ENCODE results near the gene ARID5A.

ARID5A gene

DNA sequence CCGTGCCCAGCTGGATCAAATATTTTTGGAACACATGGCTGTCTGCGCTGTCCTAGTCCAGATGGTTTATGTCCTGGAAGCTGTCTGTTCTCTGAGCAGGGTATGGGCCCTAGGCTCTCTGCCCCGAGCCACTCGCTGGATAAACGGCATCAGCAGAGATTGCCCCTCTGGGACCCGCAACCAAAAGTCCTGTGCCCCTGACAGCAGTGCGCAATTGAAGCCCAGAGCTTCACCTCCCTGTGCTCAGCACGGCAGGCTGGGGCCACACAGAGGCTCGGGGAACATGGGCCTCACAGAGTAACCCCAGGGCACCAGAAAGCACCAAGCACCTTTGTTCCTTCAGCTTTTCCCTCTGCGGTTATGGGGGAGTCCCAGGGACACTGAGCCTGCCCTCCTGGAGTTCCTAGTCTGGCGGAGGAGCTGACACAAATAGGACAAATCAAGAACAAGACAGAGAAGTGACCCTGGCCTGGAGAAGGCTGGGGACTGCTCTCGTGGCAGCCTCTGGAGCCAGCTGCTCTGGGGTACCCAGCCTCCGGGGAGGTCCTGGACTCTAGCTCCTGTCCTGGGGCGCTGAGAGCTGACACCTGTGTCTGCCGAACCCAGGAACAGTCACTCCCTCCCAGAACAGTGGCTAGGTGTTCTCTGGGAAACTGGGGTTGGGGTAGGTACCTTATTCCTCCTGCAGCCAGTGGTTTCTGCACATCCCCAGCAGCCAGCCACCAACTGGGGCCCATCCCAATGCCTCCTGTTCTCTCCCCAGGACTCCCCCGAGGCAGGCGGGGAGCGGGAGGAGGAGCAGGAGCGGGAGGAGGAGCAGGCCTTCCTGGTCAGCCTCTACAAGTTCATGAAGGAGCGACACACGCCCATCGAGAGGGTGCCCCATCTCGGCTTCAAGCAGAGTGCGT, 12.3 kb downstream of the ARID5A start:
- TF ChIP-seq CTCF (IDR thresholded peaks at IDR 0.05; ENCODE audit: borderline replicate concordance, insufficient read depth, low read depth, low read length): no peak

DNA sequence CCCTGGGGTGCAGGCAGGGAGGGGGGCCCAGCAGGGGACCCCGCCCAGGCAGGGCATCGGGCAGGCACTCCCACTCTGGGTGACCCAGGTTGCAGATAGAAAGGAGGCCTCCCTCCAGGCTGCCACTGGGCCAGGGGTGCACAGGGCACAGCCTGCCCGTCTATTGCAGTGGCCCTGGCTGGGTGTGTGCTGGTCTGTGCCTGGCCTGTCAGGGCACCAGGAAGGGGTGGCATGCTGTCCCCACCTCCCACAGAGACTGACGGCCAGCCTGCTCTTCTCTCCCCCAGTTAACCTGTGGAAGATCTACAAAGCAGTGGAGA, 12.9 kb downstream of the ARID5A start:
- TF ChIP-seq CTCF (IDR thresholded peaks at IDR 0.05; ENCODE audit: borderline replicate concordance, insufficient read depth, low read depth, low read length): no peak
- H3K4me3 ChIP-seq (ENCODE audit: low read depth, low read length): no peak overlapping the region

More for the DNA sequence above, 12.3 kb downstream of the ARID5A start:
- H3K4me3 ChIP-seq (ENCODE audit: low read depth, low read length): no peak overlapping the region

DNA sequence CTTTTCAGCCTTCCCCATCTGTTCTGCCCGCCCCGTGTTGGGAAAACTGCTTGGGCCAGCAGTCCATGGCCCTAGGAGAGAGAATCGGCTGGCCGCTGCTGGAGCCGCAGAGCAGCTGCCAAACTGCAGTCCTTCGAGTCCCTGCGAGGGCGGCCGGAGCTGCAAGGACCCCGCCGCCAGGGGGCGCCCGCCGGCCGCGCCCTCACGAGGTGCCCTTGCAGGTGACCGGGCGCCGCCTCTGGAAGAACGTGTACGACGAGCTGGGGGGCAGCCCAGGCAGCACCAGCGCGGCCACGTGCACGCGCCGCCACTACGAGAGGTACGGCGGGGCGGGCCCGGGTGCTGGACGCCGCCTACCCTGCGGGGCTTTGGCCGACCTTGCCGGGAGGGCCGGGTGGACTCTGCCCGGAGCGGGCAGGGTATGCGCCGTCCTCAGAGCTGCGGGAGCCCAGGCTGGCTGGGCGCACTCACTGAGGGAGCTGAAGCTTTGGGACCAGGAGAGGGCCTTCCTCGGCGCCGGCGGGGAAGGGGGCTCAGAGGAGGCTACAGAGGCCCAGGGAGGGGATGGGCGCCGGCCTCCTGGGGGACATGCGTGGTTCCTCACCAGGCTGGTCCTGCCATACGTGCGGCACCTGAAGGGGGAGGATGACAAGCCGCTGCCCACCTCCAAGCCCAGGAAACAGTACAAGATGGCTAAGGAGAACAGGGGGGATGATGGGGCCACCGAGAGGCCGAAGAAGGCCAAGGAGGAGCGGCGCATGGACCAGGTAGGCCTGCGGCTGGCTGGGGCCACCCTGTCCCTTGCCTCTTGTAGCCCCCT, 13.6 kb downstream of the ARID5A start:
- TF ChIP-seq CTCF (IDR thresholded peaks at IDR 0.05; ENCODE audit: borderline replicate concordance, insufficient read depth, low read depth, low read length): no peak
- no peak overlapping the region for H3K4me3 ChIP-seq (ENCODE audit: low read depth, low read length)

GRCh38 chr2:96550787-96551604, 14.4 kb downstream of the ARID5A start:
- no peak overlapping the region for H3K4me3 ChIP-seq (ENCODE audit: low read depth, low read length)
- TF ChIP-seq CTCF (IDR thresholded peaks at IDR 0.05; ENCODE audit: borderline replicate concordance, insufficient read depth, low read depth, low read length): no peak

DNA sequence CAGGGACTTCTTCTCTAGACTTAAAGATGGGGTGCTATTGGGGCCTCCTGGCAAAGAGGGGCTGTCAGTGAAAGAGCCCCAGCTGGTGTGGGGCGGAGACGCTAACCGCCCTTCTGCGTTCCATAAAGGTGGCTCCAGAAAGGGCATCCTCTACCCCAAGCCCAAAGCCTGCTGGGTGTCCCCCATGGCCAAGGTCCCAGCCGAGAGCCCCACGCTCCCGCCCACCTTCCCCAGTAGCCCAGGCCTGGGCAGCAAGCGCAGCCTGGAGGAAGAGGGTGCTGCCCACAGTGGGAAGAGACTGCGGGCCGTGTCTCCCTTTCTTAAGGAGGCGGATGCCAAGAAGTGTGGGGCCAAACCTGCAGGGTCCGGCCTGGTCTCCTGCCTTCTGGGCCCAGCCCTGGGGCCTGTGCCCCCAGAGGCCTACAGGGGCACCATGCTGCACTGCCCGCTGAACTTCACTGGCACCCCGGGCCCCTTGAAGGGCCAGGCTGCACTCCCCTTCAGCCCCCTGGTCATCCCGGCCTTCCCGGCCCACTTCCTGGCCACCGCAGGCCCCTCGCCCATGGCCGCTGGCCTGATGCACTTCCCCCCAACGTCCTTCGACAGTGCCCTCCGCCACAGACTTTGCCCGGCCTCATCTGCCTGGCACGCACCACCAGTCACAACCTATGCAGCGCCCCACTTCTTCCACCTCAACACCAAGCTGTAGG, 15.2 kb downstream of the ARID5A start:
- TF ChIP-seq CTCF (IDR thresholded peaks at IDR 0.05; ENCODE audit: borderline replicate concordance, insufficient read depth, low read depth, low read length): no peak

More for the DNA sequence above, 15.2 kb downstream of the ARID5A start:
- no peak overlapping the region for H3K4me3 ChIP-seq (ENCODE audit: low read depth, low read length)

Data from GM12875 (cell line).